ENCODE results near the gene MPRIP. TPM values are rescaled to one million over a fixed set of nuclear protein-coding genes. Genes with fewer than 3 reads are reported as not detected.

Gene MPRIP
- polyA plus RNA-seq, 1 donor from 2014 or later: 47.3 TPM

- TF ChIP-seq EP300 (conservative IDR thresholded peaks at IDR 0.05; ENCODE audit: poor library complexity, severe bottlenecking): no peak
- TF ChIP-seq POLR2AphosphoS5 (IDR thresholded peaks at IDR 0.05): no peak
- no peak for TF ChIP-seq CTCF (IDR thresholded peaks at IDR 0.05; ENCODE audit: poor library complexity, severe bottlenecking)
- no peak for TF ChIP-seq SMC3 (conservative IDR thresholded peaks at IDR 0.05; ENCODE audit: poor library complexity)
- no peak for TF ChIP-seq REST (IDR thresholded peaks at IDR 0.05; ENCODE audit: borderline replicate concordance)
- no peak for TF ChIP-seq EZH2 (IDR thresholded peaks at IDR 0.05; ENCODE audit: borderline replicate concordance, insufficient read depth, low read length, poor library complexity, severe bottlenecking)
- TF ChIP-seq TAF1 (IDR thresholded peaks at IDR 0.05; ENCODE audit: low read depth): no peak
- no peaks in the 10 kb centered on the region for H3K27me3 ChIP-seq (ENCODE audit: insufficient read depth, low read depth, low read length)
- H3K79me2 ChIP-seq (replicated peaks; ENCODE audit: insufficient read depth, low read length): peaks cover 93% of the 10 kb centered on the region
- H3K9me2 ChIP-seq (ENCODE audit: insufficient read depth, low read length): no peaks in the 10 kb centered on the region
- no peak overlapping the region for H3K9ac ChIP-seq (ENCODE audit: low read length)
- no peaks in the 10 kb centered on the region for H3K9me3 ChIP-seq (ENCODE audit: low read length)
- no peaks in the 10 kb centered on the region for H3K36me3 ChIP-seq (ENCODE audit: insufficient read depth, low read length)
- H3K27ac ChIP-seq (ENCODE audit: low read length): no peak overlapping the region
- H3K4me2 ChIP-seq (ENCODE audit: low read length): no peak overlapping the region
- no peaks in the 10 kb centered on the region for H3F3A ChIP-seq (ENCODE audit: insufficient read depth, low read length, poor library complexity, severe bottlenecking)
- H3K4me3 ChIP-seq (ENCODE audit: low read length): no peak overlapping the region
- H4K20me1 ChIP-seq (ENCODE audit: insufficient read depth): peaks cover 14% of the 10 kb centered on the region
- no peak overlapping the region for H2AFZ ChIP-seq (ENCODE audit: low read depth, low read length)
These were observed 5.8 kb downstream of the MPRIP start for GRCh38 chr17:17048106-17048505.

- no peak overlapping the region for H3K4me2 ChIP-seq (ENCODE audit: low read length)
- no peak overlapping the region for H2AFZ ChIP-seq (ENCODE audit: low read depth, low read length)
- no peak for TF ChIP-seq POLR2AphosphoS5 (IDR thresholded peaks at IDR 0.05)
- TF ChIP-seq EZH2 (IDR thresholded peaks at IDR 0.05; ENCODE audit: borderline replicate concordance, insufficient read depth, low read length, poor library complexity, severe bottlenecking): no peak
- TF ChIP-seq EP300 (conservative IDR thresholded peaks at IDR 0.05; ENCODE audit: poor library complexity, severe bottlenecking): no peak
- TF ChIP-seq CTCF (IDR thresholded peaks at IDR 0.05; ENCODE audit: poor library complexity, severe bottlenecking): no peak
- no peak for TF ChIP-seq SMC3 (conservative IDR thresholded peaks at IDR 0.05; ENCODE audit: poor library complexity)
- no peak for TF ChIP-seq RAD21 (conservative IDR thresholded peaks at IDR 0.05)
- no peak for TF ChIP-seq MXI1 (conservative IDR thresholded peaks at IDR 0.05; ENCODE audit: poor library complexity, severe bottlenecking)
- no peak for TF ChIP-seq REST (IDR thresholded peaks at IDR 0.05; ENCODE audit: borderline replicate concordance)
- no peak for TF ChIP-seq TAF1 (IDR thresholded peaks at IDR 0.05; ENCODE audit: low read depth)
- no peaks in the 10 kb centered on the region for H3K9me2 ChIP-seq (ENCODE audit: insufficient read depth, low read length)
- no peaks in the 10 kb centered on the region for H3K36me3 ChIP-seq (ENCODE audit: insufficient read depth, low read length)
- H3K4me3 ChIP-seq (ENCODE audit: low read length): no peak overlapping the region
- no peak overlapping the region for H3K27ac ChIP-seq (ENCODE audit: low read length)
- no peaks in the 10 kb centered on the region for H3K27me3 ChIP-seq (ENCODE audit: insufficient read depth, low read depth, low read length)
- H3K9ac ChIP-seq (ENCODE audit: low read length): no peak overlapping the region
- H4K20me1 ChIP-seq (ENCODE audit: insufficient read depth): peaks cover 5% of the 10 kb centered on the region
- no peaks in the 10 kb centered on the region for H3F3A ChIP-seq (ENCODE audit: insufficient read depth, low read length, poor library complexity, severe bottlenecking)
- H3K79me2 ChIP-seq (replicated peaks; ENCODE audit: insufficient read depth, low read length): peaks cover 88% of the 10 kb centered on the region
- no peaks in the 10 kb centered on the region for H3K9me3 ChIP-seq (ENCODE audit: low read length)
These were observed 8.4 kb downstream of the MPRIP start for GRCh38 chr17:17050346-17051345.
